ENCODE results near the gene AHCYL2. TPM values are rescaled to one million over a fixed set of nuclear protein-coding genes. Genes with fewer than 3 reads are reported as not detected.
"Not testable (repeated sequence)": the region's sequence is repeated elsewhere in the genome, so short reads cannot be mapped to it uniquely, and the experiment has no call there.

The AHCYL2 gene
- total RNA-seq, 1 donor = 9.2 TPM

DNA sequence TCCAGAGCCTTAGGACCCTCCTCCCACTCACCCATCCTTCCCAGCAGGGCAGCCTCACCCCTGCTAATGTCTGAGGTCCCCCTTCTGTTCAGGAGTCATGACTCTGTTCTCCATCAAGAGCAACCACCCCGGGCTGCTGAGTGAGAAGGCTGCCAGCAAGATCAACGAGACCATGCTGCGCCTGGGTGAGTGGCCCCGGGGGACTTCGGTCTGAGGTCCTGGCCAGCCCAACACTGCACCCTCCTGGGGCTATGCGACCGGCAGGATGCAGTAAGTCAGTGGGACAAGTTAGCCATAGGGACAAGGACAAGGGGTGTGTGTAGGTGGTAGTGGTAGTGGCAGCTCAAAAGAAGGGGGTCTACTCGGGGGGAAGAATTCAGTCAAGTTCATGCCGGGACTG lies 16.2 kb upstream of the AHCYL2 start:
- no peak for DNase-seq (ENCODE audit: low read depth in 2 of 3, low spot score in 2 of 3)

DNA sequence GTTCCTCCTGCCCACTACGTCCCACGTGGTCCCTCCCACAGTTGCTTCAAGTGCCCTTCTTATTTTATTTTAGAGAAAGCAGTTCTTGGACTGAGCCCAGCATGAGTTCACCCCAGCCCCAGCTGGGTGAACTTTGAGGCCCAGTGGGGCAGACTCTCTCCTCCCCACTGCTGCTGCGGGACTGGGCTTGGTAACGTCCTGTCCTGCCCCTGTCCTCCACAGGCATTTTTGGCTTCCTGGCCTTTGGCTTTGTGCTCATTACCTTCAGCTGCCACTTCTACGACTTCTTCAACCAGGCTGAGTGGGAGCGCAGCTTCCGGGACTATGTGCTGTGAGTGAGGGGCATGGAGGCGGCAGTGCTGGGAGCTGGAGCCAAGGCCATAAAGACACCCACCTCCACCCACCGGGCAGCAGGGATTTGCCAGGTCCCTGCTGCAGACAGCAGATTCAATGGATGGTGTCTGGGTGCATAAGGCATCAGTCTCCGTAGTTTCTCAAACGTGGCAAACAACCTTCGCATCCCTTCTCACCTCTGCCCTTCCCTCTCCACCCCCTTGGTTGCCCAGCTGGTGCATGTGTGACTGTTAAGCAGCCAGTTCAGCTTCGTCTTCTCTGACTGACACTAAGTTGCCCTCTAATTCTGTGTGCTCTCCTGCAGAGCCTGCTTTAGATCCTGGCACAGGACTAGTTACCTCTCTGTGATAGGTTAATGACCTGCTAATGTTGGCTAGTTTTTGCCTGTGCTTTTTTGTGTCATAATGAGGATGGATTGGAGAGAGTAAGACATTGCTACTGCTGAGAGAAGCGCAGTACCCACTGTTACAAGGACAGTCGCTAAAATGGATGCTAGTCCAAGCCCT lies 15.5 kb upstream of the AHCYL2 start:
- no peak for DNase-seq (ENCODE audit: low read depth in 2 of 3, low spot score in 2 of 3)

DNA sequence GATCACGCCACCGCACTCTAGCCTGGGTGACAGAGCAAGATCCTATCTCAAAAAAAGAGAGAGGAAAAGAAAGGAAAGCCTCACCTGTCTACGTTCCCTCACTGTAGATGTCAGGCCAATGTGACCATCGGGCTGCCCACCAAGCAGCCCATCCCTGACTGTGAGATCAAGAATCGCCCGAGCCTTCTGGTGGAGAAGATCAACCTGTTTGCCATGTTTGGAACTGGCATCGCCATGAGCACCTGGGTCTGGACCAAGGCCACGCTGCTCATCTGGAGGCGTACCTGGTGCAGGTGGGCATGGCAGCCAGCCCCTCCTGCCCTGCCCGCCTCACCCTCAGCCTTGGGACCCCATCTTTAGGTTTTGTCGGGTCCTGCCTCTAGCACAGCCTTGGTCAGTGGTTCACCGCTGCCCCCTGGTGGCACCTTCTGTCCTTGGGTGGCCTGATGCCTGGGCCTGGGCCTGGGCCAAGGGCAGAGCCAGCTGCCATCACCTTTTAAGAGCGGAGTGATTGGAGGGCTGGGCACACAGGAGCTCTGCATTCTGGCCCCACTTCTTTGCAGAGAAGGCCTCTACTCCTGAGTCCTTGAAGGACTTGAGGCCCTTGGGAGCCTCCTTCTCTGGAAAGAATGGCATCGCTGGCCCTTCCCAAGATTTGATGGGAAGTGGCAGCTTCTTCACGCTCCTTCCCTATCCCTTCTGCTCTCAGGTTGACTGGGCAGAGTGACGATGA lies 14.4 kb upstream of the AHCYL2 start:
- DNase-seq (ENCODE audit: low read depth in 2 of 3, low spot score in 2 of 3) = peak in 2 of 3 donors; percentile 65 to 82

DNA sequence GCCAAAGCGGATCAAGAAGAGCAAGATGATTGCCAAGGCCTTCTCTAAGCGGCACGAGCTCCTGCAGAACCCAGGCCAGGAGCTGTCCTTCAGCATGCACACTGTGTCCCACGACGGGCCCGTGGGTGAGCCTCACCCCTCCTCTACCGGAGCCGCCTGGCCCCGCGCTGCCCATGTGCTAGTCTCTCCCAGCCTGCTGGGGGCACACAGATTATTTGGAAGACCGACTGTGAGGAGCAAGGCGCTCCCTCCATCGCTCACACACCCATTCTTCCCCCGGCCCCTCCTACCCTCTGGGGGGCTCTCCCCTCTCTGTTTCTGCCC lies 13.9 kb upstream of the AHCYL2 start:
- no peak for DNase-seq (ENCODE audit: low read depth in 2 of 3, low spot score in 2 of 3)

DNA sequence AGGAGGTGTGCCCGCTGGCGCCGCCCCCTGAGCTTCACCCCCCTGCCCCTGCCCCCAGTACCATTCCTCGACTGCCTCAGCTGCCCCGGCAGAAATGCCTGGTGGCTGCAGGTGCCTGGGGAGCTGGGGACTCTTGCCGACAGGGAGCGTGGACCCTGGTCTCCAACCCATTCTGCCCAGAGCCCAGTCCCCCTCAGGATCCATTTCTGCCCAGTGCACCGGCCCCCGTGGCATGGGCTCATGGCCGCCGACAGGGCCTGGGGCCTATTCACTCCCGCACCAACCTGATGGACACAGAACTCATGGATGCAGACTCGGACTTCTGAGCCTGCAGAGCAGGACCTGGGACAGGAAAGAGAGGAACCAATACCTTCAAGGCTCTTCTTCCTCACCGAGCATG lies 12.7 kb upstream of the AHCYL2 start:
- DNase-seq (ENCODE audit: low read depth in 2 of 3, low spot score in 2 of 3) = no peak

DNA sequence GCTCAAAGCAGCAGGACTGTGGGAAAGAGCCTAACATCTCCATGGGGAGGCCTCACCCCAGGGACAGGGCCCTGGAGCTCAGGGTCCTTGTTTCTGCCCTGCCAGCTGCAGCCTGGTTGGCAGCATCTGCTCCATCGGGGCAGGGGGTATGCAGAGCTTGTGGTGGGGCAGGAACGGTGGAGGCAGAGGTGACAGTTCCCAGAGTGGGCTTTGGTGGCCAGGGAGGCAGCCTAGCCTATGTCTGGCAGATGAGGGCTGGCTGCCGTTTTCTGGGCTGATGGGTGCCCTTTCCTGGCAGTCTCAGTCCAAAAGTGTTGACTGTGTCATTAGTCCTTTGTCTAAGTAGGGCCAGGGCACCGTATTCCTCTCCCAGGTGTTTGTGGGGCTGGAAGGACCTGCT lies 12.2 kb upstream of the AHCYL2 start:
- no peak for DNase-seq (ENCODE audit: low read depth in 2 of 3, low spot score in 2 of 3)

DNA sequence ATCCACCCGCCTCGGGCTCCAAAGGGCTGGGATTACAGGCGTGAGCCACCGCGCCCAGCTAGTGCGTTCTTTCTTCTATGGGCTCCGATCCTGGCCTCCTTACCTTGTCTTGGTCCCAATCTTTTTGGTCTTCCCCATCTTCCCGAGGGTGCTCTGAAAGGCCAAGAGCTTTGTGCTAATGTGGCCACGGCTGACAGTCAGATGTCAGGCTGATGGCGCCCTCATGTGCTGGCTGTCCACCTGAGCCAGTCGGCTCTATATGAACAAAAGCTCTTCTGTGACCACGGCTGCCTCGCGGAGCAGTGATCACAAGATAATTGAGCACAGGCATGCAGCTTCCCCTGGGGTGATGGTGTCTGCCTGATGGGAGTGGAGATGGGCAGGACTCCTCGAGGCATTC lies 11.0 kb upstream of the AHCYL2 start:
- peak in 1 of 3 donors; percentile 18 for DNase-seq (ENCODE audit: low read depth in 2 of 3, low spot score in 2 of 3)

DNA sequence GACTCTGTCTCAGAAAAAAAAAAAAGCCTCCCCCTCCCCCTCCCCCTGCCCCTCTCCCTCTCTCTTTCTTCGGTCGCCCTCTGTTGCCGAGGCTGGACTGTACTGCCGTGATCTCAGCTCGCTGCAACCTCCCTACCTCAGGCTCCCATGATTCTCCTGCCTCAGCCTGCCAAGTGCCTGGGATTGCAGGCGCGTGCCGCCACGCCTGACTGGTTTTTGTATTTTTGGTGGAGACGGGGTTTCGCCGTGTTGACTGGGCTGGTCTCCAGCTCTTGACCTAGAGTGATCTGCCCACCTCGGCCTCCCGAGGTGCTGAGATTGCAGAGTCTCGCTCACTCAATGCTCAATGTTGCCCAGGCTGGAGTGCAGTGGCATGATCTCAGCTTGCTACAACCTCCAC lies 9.1 kb upstream of the AHCYL2 start:
- DNase-seq (ENCODE audit: low read depth in 2 of 3, low spot score in 2 of 3) = not testable (repeated sequence)

DNA sequence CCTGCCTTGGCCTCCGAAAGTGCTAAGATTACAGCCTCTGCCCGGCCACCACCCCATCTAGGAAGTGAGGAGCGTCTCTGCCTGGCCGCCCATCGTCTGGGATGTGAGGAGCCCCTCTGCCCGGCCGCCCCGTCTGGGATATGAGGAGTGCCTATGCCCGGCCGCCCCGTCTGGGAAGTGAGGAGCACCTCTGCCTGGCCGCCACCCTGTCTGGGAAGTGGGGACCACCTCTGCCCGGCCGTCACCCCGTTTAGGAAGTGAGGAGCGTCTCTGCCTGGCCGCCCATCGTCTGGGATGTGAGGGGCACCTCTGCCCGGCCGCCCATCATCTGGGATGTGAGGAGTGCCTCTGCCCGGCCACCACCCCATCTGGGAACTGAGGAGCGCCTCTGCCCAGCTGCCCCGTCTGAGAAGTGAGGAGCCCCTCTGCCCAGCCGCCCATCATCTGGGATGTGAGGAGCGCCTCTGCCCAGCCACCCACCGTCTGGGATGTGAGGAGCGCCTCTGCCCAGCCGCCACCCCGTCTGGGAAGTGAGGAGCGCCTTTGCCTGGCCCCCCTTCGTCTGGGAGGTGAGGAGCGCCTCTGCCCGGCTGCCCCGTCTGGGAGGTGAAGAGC lies 8.6 kb upstream of the AHCYL2 start:
- not testable (repeated sequence) for DNase-seq (ENCODE audit: low read depth in 2 of 3, low spot score in 2 of 3)

DNA sequence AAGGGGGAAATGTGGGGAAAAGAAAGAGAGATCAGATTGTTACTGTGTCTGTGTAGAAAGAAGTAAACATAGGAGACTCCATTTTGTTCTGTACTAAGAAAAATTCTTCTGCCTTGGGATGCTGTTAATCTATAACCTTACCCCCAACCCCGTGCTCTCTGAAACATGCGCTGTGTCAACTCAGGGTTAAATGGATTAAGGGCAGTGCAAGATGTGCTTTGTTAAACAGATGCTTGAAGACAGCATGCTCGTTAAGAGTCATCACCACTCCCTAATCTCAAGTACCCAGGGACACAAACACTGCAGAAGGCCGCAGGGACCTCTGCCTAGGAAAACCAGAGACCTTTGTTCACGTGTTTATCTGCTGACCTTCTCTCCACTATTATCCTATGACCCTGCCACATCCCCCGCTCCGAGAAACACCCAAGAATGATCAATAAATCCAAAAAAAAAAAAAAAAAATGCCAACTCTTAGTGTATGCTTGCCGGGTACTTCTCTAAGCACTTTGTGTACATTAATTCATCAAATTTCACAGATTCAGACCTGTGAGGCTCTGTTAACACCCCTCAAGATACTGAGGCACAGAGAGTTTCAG lies 7.9 kb upstream of the AHCYL2 start:
- not testable (repeated sequence) for DNase-seq (ENCODE audit: low read depth in 2 of 3, low spot score in 2 of 3)

DNA sequence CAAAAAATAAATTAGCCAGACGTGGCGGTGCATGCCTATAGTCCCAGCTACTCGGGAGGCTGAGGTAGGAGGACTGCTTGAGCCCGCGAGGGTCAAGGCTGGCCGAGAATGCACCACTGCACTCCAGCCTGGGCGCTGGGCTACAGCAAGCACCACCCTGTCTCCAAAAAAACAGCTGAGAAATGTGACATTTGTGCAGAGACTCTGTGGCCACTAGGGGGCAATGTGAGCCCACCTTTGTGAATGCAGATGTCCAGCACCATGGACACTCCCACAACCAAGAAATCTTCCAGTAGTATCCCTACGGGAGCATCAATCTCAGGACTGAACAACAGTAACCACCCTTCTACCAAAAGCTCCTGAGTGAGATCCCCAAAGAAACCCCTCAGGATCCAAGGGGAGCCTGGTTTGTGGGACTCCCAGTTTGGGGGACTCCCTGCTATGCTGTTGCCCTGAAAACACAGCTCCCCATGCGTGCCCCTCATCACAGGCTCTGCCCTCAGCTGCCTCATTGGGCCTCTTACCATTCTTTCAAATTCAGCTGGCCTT lies 6.2 kb upstream of the AHCYL2 start:
- DNase-seq (ENCODE audit: low read depth in 2 of 3, low spot score in 2 of 3) = peak; percentile 61 to 82 (median 74)

DNA sequence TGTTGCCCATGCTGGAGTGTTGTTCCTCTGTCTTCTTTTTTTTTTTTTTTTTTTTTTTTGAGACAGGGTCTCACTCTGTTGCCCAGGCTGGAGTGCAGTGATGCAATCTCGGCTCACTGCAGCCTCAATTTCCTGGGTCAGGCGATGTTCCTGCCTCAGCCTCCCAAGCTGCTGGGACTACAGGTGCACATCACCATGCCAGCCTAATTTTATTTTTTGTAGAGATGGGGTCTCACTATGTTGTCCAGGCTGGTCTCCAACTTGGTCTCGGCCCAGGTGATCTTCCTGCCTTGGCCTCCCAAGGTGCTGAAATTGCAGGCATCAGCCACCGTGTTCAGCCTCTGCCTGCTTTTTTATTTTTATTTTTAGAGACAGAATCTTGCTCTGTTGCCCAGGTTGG lies 5.7 kb upstream of the AHCYL2 start:
- DNase-seq (ENCODE audit: low read depth in 2 of 3, low spot score in 2 of 3) = not testable (repeated sequence)

DNA sequence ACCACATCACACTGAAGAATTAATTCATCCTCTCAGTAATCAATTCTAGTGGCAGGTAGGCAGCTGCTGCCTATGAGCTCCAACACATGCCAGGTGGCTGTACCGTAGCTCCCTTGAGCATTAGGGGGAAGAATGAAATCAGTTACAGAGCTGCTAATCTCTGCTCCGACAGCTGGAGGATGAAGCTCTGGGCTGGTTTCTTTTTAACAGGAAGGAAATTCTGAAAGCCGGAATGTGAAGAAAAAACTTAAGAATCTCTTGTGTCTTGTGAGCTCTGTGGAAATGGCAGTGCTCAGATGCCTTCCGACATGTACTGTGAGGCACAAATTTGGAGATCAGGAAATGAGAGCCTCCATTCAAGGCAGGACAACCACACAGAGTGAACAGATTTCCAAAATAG lies 2.8 kb upstream of the AHCYL2 start:
- peak in 2 of 3 donors; percentile 43 to 71 for DNase-seq (ENCODE audit: low read depth in 2 of 3, low spot score in 2 of 3)

DNA sequence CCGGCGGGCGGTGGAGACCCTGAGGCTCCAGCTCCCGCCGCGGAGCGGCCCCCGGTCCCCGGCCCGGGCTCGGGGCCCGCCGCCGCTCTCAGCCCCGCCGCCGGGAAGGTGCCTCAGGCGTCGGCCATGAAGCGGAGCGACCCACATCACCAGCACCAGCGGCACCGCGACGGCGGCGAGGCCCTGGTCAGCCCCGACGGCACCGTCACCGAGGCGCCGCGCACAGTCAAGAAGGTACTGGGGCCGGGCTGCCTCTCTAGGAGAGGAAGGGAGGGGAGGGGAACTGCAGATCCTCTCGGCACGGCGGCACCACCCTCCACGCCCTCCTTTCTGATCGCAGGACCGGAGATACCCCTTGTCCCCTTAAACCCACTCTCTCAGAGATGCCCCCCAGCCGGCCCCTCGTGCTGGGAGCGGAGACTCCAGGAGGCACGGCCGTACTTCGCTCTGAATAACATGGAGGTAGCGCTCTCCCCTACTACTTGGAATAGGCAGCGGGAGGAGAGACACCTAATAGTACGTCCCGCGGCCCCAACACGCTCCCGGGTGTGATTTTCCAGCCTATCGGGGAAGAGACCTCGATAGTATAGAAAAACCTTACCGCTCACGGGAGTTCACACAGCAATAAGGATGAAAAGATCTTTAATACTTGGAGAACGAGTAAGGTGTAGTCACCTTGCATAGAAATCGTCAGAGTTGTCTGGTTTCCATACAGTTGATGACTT lies 538 bp downstream of the AHCYL2 start:
- DNase-seq (ENCODE audit: low read depth in 2 of 3, low spot score in 2 of 3) = peak in 2 of 3 donors; percentile 53 to 63

DNA sequence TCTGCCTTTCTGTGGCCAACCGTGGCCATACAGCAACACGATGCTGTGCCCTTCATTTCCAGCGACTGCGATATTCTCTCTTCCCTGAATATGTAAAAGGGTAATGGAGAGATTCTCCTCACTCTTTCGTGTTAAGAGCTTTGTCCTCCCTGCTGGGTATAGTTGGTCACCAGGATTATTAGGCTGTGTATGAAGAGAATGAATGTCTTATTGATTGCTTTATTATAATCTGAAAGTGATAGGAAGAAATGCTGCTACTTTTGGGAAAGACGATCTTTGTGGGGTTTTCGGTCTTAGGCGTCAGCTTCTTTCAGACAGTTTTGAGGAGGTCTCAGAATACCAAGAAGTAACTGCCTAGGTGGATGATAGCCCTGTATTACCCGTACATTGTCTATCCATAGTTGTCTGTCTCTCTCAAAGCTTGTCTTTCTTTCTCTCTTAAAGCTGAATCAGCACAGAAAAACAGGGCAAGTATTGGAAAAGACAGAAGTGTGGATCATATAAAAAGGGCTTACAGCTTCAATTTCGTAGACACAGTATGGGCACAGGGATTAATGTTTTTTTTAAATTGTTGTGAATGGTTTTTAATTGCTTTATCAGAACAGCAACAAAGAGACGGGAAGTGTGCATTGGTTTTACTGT lies 1.2 kb downstream of the AHCYL2 start:
- DNase-seq (ENCODE audit: low read depth in 2 of 3, low spot score in 2 of 3) = no peak

DNA sequence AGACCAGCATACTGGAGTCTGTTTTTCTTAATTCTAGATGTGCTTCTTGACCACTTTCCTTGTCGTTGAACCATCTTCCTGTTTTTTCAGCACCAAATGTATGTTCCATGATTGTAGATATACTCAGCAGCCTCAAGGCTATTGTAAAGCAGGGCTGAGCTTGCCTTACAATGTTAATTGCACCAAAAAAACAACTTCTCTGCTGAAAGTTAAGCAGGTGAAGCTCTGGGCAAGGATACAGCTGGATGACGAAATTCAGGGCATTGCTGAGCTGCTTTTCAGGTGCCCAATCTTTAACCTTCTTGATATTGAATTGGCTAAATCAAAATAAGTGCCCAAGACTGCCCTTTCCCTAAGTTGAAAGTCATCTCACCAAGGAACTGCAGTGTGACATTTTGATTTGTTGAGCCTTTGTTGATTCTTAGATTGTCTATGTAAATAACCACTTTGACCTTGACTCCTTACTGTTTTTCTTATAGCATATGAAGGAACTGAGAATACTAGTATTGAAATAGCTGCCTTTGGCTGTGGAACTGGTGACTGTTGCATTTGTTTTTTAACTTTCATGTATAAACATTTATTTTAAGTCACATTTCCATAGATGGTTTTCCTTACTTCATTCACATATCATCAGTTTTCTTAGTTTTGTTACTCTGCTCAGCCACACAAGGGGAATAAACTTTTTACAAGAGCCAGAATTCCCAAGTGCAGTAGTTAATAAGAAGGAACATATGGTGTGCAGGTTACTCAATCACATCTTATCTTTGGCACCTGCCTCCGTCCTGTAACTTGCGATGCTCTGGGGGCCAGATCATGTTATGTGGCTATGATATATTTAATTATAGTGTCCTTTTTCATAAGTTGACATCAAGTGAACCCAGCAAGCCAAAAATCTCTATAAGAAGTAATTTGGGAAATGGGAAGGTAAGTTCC lies 3.1 kb downstream of the AHCYL2 start:
- DNase-seq (ENCODE audit: low read depth in 2 of 3, low spot score in 2 of 3) = no peak

DNA sequence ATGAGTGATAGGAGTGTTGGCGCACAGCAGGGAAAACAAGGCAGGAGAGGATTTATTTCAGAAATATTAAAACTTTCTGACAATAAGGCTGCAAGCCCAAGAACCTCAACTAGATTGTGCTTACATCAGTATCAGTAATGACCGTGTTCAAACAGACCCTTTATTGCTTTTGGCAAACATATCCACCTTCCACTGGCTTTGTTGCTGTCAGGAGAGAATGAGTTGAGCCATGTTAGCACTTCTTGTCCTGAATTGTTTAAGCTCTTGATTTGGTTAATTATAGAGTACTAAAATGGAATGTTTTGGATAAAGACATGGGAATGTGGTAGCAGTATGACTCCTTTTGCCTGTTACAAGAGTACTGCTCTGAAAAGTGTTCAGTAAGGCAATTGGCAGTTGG lies 3.8 kb downstream of the AHCYL2 start:
- no peak for DNase-seq (ENCODE audit: low read depth in 2 of 3, low spot score in 2 of 3)

DNA sequence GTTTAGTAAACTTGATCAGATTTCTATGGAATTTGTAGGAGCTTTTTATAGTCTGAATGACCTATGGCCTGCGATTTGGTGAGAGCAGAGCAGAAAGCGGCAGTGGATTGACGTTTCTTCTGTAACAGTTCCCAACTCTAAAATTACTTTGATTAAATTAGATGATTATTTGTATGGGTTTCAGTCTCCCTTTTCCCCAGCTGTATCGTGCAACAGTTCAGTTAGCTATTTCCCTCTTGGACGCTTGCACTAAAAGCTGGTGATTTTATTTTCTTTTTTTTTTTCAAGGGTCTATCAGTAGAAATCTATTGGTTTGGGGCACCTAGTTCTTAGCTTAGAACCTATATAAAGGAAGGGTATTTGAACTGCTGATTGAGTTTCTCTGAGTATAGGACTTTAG lies 6.8 kb downstream of the AHCYL2 start:
- no peak for DNase-seq (ENCODE audit: low read depth in 2 of 3, low spot score in 2 of 3)

DNA sequence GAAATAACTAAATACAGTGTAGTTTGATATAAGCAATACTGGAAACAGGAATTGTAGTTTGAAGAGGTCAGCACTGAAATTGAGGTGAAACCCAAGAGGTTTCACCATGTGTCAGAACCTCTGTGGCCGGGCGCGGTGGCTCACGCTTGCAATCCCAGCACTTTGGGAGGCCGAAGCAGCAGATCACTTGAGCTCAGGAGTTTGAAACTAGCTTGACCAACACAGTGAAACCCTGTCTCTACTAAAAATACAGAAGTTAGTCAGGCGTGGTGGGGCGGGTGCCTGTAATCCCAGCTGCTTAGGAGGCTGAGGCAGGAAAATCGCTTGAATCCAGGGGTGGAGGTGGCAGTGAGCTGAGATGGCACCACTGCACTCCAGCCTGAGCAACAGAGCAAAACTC lies 13.7 kb downstream of the AHCYL2 start:
- no peak for DNase-seq (ENCODE audit: low read depth in 2 of 3, low spot score in 2 of 3)

All from hematopoietic multipotent progenitor cell (in vitro differentiated cells).